RPMI7951 (cell line): ENCODE results near the gene CABP5. TPM values are rescaled to one million over a fixed set of nuclear protein-coding genes. Genes with fewer than 3 reads are reported as not detected.
A peak's percentile ranks its signal among the peaks of the same experiment; 100 is the strongest.
"Not testable (repeated sequence)": the region's sequence is repeated elsewhere in the genome, so short reads cannot be mapped to it uniquely, and the experiment has no call there.

ENCODE experiments used
- DNase-seq: peaks from one replicate; pipeline ENCODE4 v3.0.0-alpha.2; 2012; ENCODE audit warnings: low read depth
- total RNA-seq: library from RNA; depleted of rRNA; stranded (reverse); fragments of >200 nt; shearing (Covaris generic); gene quantifications from 2 replicates; pipeline ENCODE4 v1.2.3, GENCODE V29; 2014; rRNA removed

The CABP5 gene
- total RNA-seq, result not detected in 2 replicates

GRCh38 chr19:48043675-48044258, at the start of gene CABP5:
TSS of gene CABP5 (minus strand) at chr19:48044079. CDS start at chr19:48043922, 157 bp downstream.
- no peak for DNase-seq

DNA sequence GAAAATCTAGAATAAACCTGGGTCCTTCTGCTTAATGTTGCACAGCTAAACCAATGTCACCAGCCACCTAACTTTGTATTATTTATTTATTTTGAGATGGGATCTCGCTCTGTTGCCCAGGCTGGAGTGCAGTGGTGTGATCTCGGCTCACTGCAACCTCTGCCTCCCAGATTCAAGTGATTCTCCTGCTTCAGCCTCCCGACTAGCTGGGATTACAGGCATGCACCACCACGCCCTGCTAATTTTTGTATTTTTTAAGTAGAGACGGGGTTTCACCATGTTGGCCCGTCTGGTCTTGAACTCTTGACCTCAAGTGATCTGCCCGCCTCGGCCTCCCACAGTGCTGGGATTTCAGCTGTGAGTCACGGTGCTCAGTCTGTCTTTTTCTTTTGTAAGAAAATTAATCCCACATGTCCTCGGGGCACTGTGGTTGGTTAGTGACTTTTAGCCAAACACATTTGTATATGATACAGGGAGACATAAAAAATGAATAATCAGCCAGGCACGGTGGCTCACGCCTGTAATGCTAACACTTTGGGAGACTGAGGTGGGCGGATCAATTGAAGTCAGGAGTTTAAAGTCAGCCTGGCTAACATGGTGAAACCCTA, 47.3 kb upstream of the CABP5 start:
- DNase-seq, result peak; percentile 98

- peak; percentile 35 for DNase-seq
These were observed 46.5 kb upstream of the CABP5 start for GRCh38 chr19:48090281-48090802.

- not testable (repeated sequence) for DNase-seq
These were observed 45.1 kb upstream of the CABP5 start for GRCh38 chr19:48088991-48089390.

DNA sequence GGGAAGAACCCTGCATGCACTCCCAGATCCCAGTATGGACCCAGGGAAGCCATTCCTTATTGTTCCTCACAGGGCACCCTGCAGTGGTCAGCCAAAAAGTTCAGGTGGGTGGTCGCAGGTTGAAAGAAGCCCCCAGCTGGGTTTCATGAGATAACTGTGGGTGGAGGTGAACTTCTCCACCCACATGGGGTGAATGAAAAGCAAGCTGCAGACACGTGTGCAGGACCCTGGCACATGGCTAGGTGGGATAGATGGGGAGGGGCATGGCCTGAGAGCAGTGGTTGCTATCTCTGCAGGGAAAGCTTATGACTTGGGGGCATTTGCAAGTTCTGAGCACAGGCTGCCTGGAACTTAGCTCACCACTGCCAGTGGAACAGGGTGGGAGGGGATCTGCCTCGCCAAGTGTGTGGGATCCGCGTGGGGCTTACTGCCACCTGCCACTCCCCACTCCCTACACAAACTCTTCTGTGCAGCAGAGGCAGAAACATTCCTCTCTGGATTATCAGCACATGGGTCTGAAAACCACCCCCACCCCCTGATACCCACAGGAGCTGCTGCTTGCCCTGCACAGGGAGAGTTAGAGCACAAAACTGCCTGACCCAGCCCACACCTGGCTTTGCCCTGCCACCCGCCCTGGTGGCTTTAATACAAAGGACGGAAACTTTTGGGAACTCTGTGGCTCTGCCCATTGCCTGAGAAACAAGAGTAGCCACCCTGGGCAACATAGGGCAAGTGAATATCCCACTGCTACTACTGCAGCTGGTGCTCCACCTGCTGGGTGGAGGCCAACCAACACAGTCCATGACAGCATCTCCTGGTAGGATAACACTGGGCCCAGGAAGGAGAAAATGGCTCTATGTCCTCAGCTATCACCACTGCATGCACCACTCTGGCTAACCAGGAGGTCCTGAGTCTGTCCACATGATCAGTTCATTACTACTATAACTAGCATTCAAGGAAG, 42.3 kb upstream of the CABP5 start:
- no peak for DNase-seq

DNA sequence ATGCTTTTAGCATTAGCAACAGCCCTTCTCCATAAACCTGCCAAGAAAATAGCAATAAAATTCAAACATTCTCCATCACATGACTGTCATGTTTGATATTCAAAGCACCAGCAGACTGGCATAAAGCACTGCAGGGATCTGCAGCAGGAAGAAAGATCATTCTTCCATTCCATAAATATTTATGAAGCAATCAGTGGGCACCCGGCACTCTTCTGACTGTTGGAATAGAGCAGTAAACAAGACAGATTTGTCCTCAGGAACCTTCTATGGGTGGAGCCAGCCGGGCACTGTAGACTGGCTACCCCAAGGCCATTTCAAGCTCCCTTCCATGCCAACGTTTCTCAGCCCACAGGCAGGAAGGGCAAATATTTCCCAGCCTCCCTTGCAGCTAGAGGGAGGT, 41.2 kb upstream of the CABP5 start:
- DNase-seq, result no peak

GRCh38 chr19:48081106-48081505, 37.2 kb upstream of the CABP5 start:
- DNase-seq, result no peak

- not testable (repeated sequence) for DNase-seq
These were observed 26.4 kb upstream of the CABP5 start for GRCh38 chr19:48070177-48070769.

DNA sequence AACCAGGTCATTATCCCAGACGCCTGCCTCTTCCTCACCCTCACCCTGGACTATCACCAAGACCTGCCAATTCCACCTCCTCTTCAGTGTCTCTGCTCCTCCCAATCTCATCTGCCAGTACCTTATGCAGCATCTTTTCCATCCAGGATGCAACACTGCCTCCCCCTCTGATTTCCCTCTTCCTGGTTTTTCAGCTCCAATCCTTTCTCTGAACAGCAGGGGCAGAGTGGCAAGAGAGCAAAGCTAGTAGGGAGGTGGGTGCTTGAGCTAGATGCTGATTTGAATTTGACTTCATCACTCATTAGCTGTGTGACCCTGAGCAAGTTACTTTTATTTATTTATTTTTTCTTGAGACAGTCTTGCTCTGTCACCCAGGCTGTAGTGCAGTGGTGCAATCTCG, 25.6 kb upstream of the CABP5 start:
- no peak for DNase-seq

- peak; percentile 37 for DNase-seq
These were observed 20.6 kb upstream of the CABP5 start for GRCh38 chr19:48064509-48064908.

DNA sequence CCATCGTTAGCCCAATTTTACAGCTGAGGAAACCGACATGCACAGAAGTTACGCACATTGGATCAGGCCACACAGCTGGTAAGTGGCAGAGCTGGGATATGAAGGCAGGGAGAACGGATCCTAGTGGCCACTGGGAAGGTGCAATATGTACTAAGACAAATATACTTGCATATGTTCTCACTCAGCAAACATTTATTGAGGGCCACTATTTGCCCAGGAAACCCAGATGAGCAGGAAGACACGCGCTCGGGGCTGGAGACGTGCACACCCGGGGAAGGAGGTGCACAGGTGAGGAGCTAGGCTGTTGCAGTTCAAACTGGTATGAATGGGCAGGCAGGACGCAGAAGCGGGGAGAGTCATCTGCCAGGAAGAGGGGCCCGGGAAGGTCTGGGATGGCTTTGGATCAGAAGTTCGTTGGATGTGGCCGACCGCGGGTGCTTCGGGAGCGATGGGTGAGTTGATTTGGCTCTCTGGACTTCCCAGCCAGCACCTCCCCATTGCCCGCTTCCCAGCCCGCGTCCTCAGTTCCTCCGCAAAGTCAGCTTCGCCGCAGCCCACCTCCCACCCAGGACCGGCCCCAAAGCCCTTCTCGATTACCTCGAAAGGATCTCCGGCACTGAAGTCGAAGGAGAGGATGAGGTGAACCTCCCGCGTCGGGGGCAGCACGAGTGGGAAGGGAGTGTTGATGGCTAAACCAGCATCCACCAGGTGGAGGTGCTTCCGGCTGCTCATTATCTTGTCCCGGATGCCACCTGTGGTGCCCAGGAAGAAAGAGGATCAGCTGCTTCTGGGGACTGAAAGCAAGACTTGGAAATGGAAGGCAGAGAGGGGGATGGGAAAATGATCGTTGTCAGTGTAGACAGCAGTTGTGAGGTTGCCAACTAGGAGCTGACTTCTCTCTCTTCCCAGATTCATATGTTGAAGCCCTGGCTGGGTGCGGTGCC, 17.8 kb upstream of the CABP5 start:
- no peak for DNase-seq

GRCh38 chr19:48060381-48060780, 16.5 kb upstream of the CABP5 start:
- no peak for DNase-seq

GRCh38 chr19:48059331-48059730, 15.5 kb upstream of the CABP5 start:
- no peak for DNase-seq

DNA sequence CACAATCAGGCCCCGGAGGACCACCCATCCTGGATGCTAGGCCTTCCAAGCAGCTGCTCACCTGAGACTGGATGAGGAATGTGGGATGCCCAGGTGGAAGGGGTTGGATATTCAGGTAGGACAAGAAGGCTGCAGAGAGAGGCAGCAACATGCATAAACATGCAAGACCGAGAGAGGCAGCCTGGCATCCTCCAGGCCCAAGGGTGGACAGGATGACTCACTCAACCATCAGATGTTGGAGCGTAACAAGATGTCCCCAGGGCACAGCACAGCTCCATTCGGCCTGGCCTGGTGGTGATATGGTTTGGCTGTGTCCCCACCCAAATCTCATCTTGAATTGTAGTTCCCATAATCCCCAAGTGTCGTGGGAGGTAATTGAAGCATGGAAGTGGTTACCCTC, 10.0 kb upstream of the CABP5 start:
- DNase-seq, result peak; percentile 77

DNA sequence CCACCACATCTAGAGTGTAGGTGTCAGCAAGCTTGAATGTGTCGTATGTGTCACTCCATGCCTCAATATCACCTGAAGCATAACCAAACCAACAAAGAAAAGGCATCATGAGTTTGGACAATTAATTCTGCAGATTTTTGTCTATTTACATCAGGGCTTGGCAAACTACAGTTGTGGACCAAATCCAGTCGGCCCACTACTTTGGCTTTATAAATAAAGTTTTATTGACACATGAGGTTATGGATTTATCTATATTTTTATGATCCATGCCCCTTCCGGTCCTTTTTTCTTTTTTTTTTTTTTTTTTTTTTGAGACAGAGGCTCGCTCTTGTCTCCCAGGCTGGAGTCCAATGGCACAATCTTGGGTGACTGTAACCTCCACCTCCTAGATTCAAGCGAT, 9.2 kb upstream of the CABP5 start:
- no peak for DNase-seq

DNA sequence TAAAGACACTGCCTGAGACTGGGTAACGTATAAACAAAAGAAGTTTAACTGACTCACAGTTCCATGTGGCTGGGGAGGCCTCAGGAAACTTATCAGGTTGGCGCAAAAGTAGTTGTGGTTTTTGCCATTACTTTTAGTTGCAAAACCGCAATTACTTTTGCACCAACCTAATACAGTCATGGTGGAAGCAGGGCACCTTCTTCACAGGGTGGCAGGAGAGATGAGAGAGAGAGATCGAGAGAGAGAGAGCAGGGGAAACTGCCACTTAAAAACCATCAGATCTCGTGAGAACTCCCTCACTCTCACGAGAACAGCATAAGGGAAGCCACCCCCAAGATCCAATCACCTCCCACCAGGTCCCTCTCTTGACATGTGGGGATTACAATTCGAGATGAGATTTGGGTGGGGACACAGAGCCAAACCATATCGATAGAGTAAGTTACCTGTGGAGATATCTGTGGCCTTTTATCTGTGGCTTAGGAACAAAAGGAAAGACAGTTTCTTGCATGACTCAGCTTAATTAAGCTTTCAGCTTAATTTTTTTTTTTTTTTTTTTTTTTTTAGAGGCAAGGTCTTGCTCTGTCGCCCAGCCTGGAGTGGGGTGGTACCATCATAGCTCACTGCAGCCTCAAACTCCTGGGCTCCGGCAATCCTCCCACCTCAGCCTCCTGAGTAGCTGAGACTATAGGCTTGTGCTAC, 7.6 kb upstream of the CABP5 start:
- no peak for DNase-seq

DNA sequence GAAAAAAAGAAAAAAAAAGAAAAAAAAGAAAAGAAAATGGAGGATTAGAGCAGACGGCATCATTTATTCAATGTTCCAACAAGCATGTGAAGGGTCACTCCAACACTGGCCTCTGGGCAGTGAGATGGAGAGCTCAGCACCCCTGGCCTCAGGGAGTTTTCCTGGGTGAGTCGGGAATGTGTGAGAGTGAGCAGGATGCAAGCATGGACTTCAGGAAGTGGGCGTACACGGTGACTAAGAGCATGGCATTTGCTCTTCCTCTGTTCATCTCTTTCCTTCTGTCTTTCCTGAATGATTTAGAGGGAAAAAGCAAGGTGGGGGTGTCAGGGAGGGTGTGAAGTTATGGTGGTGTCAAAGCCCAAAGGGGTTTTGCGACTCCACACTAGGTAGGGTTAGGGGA, 682 bp upstream of the CABP5 start:
- DNase-seq, result peak; percentile 33

GRCh38 chr19:48041877-48042580, 1.9 kb downstream of the CABP5 start:
- DNase-seq, result no peak

DNA sequence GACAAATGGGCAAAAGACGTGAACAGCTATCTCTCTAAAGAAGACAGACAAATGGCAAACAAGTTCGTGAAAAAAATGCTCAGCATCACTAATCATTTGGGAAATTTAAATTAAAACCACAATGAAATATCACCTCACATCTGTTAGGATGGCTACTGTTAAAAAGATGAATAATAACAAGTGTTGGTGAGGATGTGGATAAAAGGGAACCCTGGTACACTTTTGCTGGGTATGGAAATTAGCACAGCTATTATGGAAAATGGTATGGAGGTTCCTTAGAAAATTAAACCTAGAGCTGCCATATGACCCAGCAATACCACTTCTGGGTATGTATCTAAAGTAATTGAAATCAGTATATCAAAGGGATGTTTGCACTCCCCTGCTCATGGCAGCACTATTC, 7.1 kb downstream of the CABP5 start:
- no peak for DNase-seq

- no peak for DNase-seq
These were observed 10.3 kb downstream of the CABP5 start for GRCh38 chr19:48033604-48034003.
